ENCODE results near the gene BMAL1. TPM values are rescaled to one million over a fixed set of nuclear protein-coding genes. Genes with fewer than 3 reads are reported as not detected.

The BMAL1 gene
- total RNA-seq, 1 donor from 2014 or later, result 7.0 TPM

- H3K9me3 Mint-ChIP-seq (ENCODE audit: low read depth), result no peaks in the 10 kb centered on the region
Measured at GRCh38 chr11:13260963-13261588, 16.5 kb upstream of the BMAL1 start.

GRCh38 chr11:13261591-13262061 is 16.0 kb upstream of the BMAL1 start:
- Mint-ChIP-seq H3K27ac (no peak overlapping the region), H3K27me3 (peaks cover 45% of the 10 kb centered on the region), H3K9me3 (ENCODE audit: low read depth) (no peaks in the 10 kb centered on the region), H3K4me3 (ENCODE audit: low read depth) (no peak overlapping the region), H3K36me3 (ENCODE audit: insufficient read depth) (no peaks in the 10 kb centered on the region), H3K4me1 (ENCODE audit: low read depth) (peaks cover 18% of the 10 kb centered on the region)
- DNase-seq (ENCODE audit: low spot score, unreplicated experiment), result no peak
- TF ChIP-seq CTCF (IDR thresholded peaks at IDR 0.05; ENCODE audit: unreplicated experiment), result no peak

More at GRCh38 chr11:13260963-13261588, 16.5 kb upstream of the BMAL1 start:
- Mint-ChIP-seq H3K27me3 (peaks cover 45% of the 10 kb centered on the region), H3K27ac (no peak overlapping the region), H3K36me3 (ENCODE audit: insufficient read depth) (no peaks in the 10 kb centered on the region), H3K4me3 (ENCODE audit: low read depth) (no peak overlapping the region), H3K4me1 (ENCODE audit: low read depth) (peaks cover 18% of the 10 kb centered on the region)
- no peak for TF ChIP-seq CTCF (IDR thresholded peaks at IDR 0.05; ENCODE audit: unreplicated experiment)
- DNase-seq (ENCODE audit: low spot score, unreplicated experiment), result no peak

- no peak overlapping the region for H3K27ac Mint-ChIP-seq
- no peak for TF ChIP-seq CTCF (IDR thresholded peaks at IDR 0.05; ENCODE audit: unreplicated experiment)
- no peak overlapping the region for H3K4me3 Mint-ChIP-seq (ENCODE audit: low read depth)
Measured at GRCh38 chr11:13262096-13262495, 15.5 kb upstream of the BMAL1 start.

GRCh38 chr11:13268791-13269190 is 8.8 kb upstream of the BMAL1 start:
- Mint-ChIP-seq H3K4me1 (ENCODE audit: low read depth) (no peaks in the 10 kb centered on the region), H3K27me3 (peaks cover 62% of the 10 kb centered on the region), H3K27ac (no peak overlapping the region), H3K9me3 (ENCODE audit: low read depth) (no peaks in the 10 kb centered on the region), H3K4me3 (ENCODE audit: low read depth) (no peak overlapping the region), H3K36me3 (ENCODE audit: insufficient read depth) (no peaks in the 10 kb centered on the region)
- no peak for DNase-seq (ENCODE audit: low spot score, unreplicated experiment)
- TF ChIP-seq CTCF (IDR thresholded peaks at IDR 0.05; ENCODE audit: unreplicated experiment), result no peak

More at GRCh38 chr11:13262096-13262495, 15.5 kb upstream of the BMAL1 start:
- Mint-ChIP-seq H3K9me3 (ENCODE audit: low read depth) (no peaks in the 10 kb centered on the region), H3K27me3 (peaks cover 44% of the 10 kb centered on the region), H3K36me3 (ENCODE audit: insufficient read depth) (no peaks in the 10 kb centered on the region), H3K4me1 (ENCODE audit: low read depth) (peaks cover 18% of the 10 kb centered on the region)
- DNase-seq (ENCODE audit: low spot score, unreplicated experiment), result no peak

GRCh38 chr11:13269775-13270174 is 7.8 kb upstream of the BMAL1 start:
- Mint-ChIP-seq H3K36me3 (ENCODE audit: insufficient read depth) (no peaks in the 10 kb centered on the region), H3K9me3 (ENCODE audit: low read depth) (no peaks in the 10 kb centered on the region), H3K4me3 (ENCODE audit: low read depth) (no peak overlapping the region), H3K27me3 (peaks cover 62% of the 10 kb centered on the region), H3K4me1 (ENCODE audit: low read depth) (no peaks in the 10 kb centered on the region), H3K27ac (no peak overlapping the region)
- DNase-seq (ENCODE audit: low spot score, unreplicated experiment), result no peak
- TF ChIP-seq CTCF (IDR thresholded peaks at IDR 0.05; ENCODE audit: unreplicated experiment), result no peak

All from progenitor cell of endocrine pancreas (in vitro differentiated cells).